ENCODE measurements around the gene DNAI7. TPM values are rescaled to one million over a fixed set of nuclear protein-coding genes. Genes with fewer than 3 reads are reported as not detected.

DNAI7 gene
- total and polyA plus RNA-seq, 2 of the 8 experiments (the other 6 are each of a cell fraction or from before 2014, with no cell fraction given) = 0.12 to 0.28 TPM

GRCh38 chr12:25107920-25108319 lies 87.0 kb downstream of the DNAI7 start:
- H2BK5ac ChIP-seq (ENCODE audit: low read depth, low read length) = no peak overlapping the region
- H3K9ac ChIP-seq (replicated peaks in 1 of 4; ENCODE audit: extremely low read depth in 1 of 4, low read depth in 3 of 4, low read length in 3 of 4) = no peak overlapping the region
- H4K5ac ChIP-seq (ENCODE audit: insufficient read length, low read depth, low read length) = no peak overlapping the region
- no peak overlapping the region for H3K4ac ChIP-seq (replicated peaks; ENCODE audit: insufficient read length, low read depth, low read length)
- no peak overlapping the region for H3K4me3 ChIP-seq (ENCODE audit: extremely low read depth in 1 of 4, insufficient read depth in 2 of 4, low read depth in 3 of 4, low read length in 4 of 4)
- no peak overlapping the region for H2AK5ac ChIP-seq (ENCODE audit: low read depth, low read length)
- POLR2A ChIA-PET (ENCODE audit: partially characterized antibody) = no interaction called here
- H3K23ac ChIP-seq (ENCODE audit: insufficient read length) = no peak overlapping the region
- no peak overlapping the region for H2AFZ ChIP-seq (ENCODE audit: low read length)
- H3K18ac ChIP-seq (ENCODE audit: extremely low read depth, low read length) = no peak overlapping the region
- H3K36me3 ChIP-seq (ENCODE audit: control insufficient read depth in 2 of 4, insufficient read depth in 4 of 4, low read length in 3 of 4) = no peaks in the 10 kb centered on the region
- no peaks in the 10 kb centered on the region for H3K9me3 ChIP-seq (ENCODE audit: insufficient read depth in 2 of 2, low read depth in 1 of 2, low read length in 1 of 2)
- no peaks in the 10 kb centered on the region for H3K79me1 ChIP-seq (ENCODE audit: low read depth, low read length)
- no peaks in the 10 kb centered on the region for H3K27me3 ChIP-seq (replicated peaks in 1 of 4; ENCODE audit: control insufficient read depth in 3 of 4, extremely low read depth in 1 of 4, insufficient read depth in 3 of 4, low read length in 3 of 4)
- H2BK20ac ChIP-seq (ENCODE audit: low read length) = no peak overlapping the region
- H3K4me2 ChIP-seq (ENCODE audit: insufficient read depth in 1 of 2, low read depth in 2 of 2, low read length in 2 of 2) = no peak overlapping the region
- FAIRE-seq (no peak), DNase-seq (ENCODE audit: low read depth in 1 of 2, low spot score in 2 of 2) (no peak)
- H2BK12ac ChIP-seq (ENCODE audit: low read depth, low read length) = no peak overlapping the region
- H2BK120ac ChIP-seq (replicated peaks; ENCODE audit: low read depth, low read length) = no peak overlapping the region
- no peaks in the 10 kb centered on the region for H4K20me1 ChIP-seq (replicated peaks in 1 of 2; ENCODE audit: control insufficient read depth in 1 of 2, insufficient read depth in 2 of 2, low read length in 2 of 2)
- H3K4me1 ChIP-seq (replicated peaks in 1 of 4; ENCODE audit: control insufficient read depth in 3 of 4, insufficient read depth in 4 of 4, low read length in 3 of 4) = no peaks in the 10 kb centered on the region
- no peak overlapping the region for H3K14ac ChIP-seq (ENCODE audit: insufficient read length)
- H4K8ac ChIP-seq (ENCODE audit: extremely low read depth, insufficient read depth, low read length) = no peak overlapping the region
- H2BK15ac ChIP-seq (ENCODE audit: low read length) = no peak overlapping the region
- CTCF ChIA-PET (ENCODE audit: partially characterized antibody) = interaction anchor here (0.7 to 1.5 kb wide), 6 partner anchors 9 to 113 kb away, joined by 3 to 5 read pairs (median 3); no protein-coding TSS in a partner anchor
- H3K23me2 ChIP-seq (ENCODE audit: low read depth, low read length) = no peaks in the 10 kb centered on the region
- no peak overlapping the region for H3K56ac ChIP-seq (replicated peaks; ENCODE audit: insufficient read length, low read depth, low read length)
- H3K27ac ChIP-seq (ENCODE audit: low read depth, low read length) = no peak overlapping the region
- H4K91ac ChIP-seq (replicated peaks; ENCODE audit: insufficient read length, low read length) = no peak overlapping the region
- H3K79me2 ChIP-seq (ENCODE audit: control insufficient read depth in 1 of 2, insufficient read depth in 2 of 2, low read length in 2 of 2) = no peaks in the 10 kb centered on the region
- WGBS, 2 experiments (ENCODE audit: extremely low coverage in 1 of 2, insufficient coverage in 1 of 2, insufficient read length in 1 of 2, insufficient replicate concordance in 2 of 2, low coverage in 1 of 2, low lambda C conversion rate in 2 of 2, missing lambda C conversion rate in 1 of 2) = 97% methylated on average over 4 of the region's 4 CpGs; no CpG with 5 or more reads in 1 of the 2 experiments
- TF ChIP-seq SP1 (IDR thresholded peaks at IDR 0.05; ENCODE audit: low read depth, low read length) (no peak), SAP30 (IDR thresholded peaks at IDR 0.05; ENCODE audit: insufficient read depth, insufficient replicate concordance, low read length) (no peak), SIN3A (conservative IDR thresholded peaks at IDR 0.05 in 1 of 2, IDR thresholded peaks at IDR 0.05 in 1 of 2; ENCODE audit: low read depth in 1 of 2, low read length in 2 of 2) (no peak), SRF (IDR thresholded peaks at IDR 0.05; ENCODE audit: low read depth, low read length) (no peak), CTCF (IDR thresholded peaks at IDR 0.05; ENCODE audit: control extremely low read depth in 1 of 3, insufficient read depth in 1 of 3, low read depth in 1 of 3, low read length in 3 of 3) (no peak), HDAC2 (IDR thresholded peaks at IDR 0.05; ENCODE audit: borderline replicate concordance in 1 of 2, low read depth in 2 of 2, low read length in 2 of 2) (no peak), RBBP5 (IDR thresholded peaks at IDR 0.05; ENCODE audit: borderline replicate concordance, low read depth, low read length) (no peak), POLR2A (IDR thresholded peaks at IDR 0.05; ENCODE audit: control extremely low read depth in 1 of 2, low read depth in 2 of 2, low read length in 2 of 2) (no peak), NRF1 (IDR thresholded peaks at IDR 0.05; ENCODE audit: low read depth, low read length) (no peak), CREB1 (IDR thresholded peaks at IDR 0.05) (no peak), SIRT6 (IDR thresholded peaks at IDR 0.05; ENCODE audit: low read length) (no peak), RFX5 (IDR thresholded peaks at IDR 0.05; ENCODE audit: borderline replicate concordance, low read depth, low read length) (no peak)
